Fibroblast of skin of right biceps (primary cell): ENCODE data around the gene PSAT1.

Source experiments
- DNase-seq: peaks from one replicate; pipeline ENCODE4 v3.0.0-alpha.2; 2013

The PSAT1 gene

DNA sequence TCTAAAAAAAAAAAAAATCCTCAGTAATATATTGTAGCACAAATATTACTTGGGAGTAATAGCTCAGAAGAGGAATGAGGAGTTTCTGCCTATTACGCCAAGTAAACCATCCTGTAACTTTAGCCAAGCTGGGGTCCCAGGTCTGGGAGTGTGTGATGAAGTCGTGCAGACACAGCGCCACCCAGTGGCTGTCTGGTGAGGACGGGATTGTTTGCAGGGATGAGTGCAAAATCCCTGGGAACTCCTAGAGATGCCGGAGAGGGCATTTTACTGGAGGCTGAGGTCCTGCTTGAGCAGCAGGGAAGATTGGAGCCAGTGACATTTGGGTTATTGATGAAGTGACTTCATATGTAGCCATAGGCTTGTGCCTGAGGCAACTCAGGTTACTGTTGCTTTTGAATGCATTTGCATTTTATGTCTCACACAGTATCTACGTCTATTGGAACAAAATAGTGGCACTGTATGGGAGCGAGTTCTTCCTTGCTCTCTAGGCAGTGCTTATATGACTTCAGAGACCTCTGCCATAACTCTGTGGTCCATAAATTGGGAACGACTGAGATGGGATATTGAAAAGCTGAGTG is 72.8 kb downstream of the PSAT1 start:
- peak; percentile 67 for DNase-seq

- DNase-seq, result no peak
Observed at GRCh38 chr9:78370991-78371390, 74.1 kb downstream of the PSAT1 start.

DNA sequence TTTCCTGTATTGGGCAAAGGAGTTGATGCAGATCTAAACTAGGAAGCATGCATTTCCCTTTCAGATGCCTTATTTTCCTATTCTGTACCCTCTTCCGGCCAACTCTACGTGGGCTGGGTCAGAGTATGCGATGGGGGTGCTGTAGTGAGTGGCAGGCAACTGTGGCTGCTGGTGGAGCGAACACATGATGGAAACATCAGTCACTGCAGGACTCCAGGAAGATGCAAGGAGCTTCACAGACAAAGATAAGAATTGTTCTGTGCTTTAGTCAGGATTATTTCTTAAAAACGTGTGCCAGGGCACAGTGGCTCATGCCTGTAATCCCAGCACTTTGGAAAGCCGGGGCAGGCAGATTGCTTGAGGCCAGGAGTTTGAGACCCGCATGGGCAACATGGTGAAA is 75.1 kb downstream of the PSAT1 start:
- DNase-seq, result no peak
